ENCODE data around the gene NFYC. TPM values are rescaled to one million over a fixed set of nuclear protein-coding genes. Genes with fewer than 3 reads are reported as not detected.

The NFYC gene
- total RNA-seq, 1 donor from 2014 or later: 49.7 TPM

DNA sequence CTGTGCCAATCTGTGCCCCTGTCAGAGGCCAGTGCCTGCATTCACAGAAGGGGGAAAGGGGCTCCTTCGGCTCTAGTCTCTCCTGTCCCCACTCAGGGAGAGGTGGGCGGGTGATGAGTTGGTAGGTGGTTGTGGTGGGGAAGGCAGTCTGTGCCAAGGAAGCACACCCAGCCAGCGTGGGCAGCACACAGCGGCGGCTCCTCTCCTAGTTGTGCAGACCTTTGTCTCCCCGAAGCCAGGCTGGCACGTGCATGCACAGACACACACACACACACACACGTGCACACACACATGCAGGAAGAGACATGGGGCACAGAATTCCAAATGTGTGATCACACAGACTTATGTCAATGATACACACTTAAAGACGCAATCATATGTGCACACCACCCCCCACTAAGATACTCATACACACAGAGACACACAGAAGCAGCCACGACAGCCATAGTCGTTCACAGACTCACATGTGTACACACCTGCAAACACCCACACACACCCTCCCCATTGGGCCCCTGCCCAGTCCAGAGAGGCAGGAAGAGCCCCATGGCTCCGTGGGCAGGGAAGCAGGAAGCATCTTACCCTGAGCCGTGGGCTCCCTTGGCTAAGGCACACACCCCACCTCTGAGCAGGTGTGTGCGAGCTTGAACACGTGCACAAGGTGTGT is 42.4 kb upstream of the NFYC start:
- Mint-ChIP-seq H3K36me3 (ENCODE audit: low read depth, unreplicated experiment) (no peaks in the 10 kb centered on the region), H3K4me1 (ENCODE audit: unreplicated experiment) (peaks cover 17% of the 10 kb centered on the region), H3K9me3 (ENCODE audit: unreplicated experiment) (no peaks in the 10 kb centered on the region), H3K27ac (ENCODE audit: unreplicated experiment) (no peak overlapping the region), H3K27me3 (ENCODE audit: unreplicated experiment) (no peaks in the 10 kb centered on the region), H3K4me3 (ENCODE audit: unreplicated experiment) (no peak overlapping the region)
- no peak for DNase-seq (ENCODE audit: low spot score)
- TF ChIP-seq, protein P1, sequence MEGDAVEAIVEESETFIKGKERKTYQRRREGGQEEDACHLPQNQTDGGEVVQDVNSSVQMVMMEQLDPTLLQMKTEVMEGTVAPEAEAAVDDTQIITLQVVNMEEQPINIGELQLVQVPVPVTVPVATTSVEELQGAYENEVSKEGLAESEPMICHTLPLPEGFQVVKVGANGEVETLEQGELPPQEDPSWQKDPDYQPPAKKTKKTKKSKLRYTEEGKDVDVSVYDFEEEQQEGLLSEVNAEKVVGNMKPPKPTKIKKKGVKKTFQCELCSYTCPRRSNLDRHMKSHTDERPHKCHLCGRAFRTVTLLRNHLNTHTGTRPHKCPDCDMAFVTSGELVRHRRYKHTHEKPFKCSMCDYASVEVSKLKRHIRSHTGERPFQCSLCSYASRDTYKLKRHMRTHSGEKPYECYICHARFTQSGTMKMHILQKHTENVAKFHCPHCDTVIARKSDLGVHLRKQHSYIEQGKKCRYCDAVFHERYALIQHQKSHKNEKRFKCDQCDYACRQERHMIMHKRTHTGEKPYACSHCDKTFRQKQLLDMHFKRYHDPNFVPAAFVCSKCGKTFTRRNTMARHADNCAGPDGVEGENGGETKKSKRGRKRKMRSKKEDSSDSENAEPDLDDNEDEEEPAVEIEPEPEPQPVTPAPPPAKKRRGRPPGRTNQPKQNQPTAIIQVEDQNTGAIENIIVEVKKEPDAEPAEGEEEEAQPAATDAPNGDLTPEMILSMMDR (IDR thresholded peaks at IDR 0.05; ENCODE audit: unreplicated experiment): no peak

- no peak overlapping the region for H3K27ac Mint-ChIP-seq (ENCODE audit: unreplicated experiment)
- no peak for DNase-seq (ENCODE audit: low spot score)
- no peak overlapping the region for H3K4me3 Mint-ChIP-seq (ENCODE audit: unreplicated experiment)
- TF ChIP-seq, protein P1 (IDR thresholded peaks at IDR 0.05; ENCODE audit: unreplicated experiment): no peak
- H3K9me3 Mint-ChIP-seq (ENCODE audit: unreplicated experiment): no peaks in the 10 kb centered on the region
- H3K4me1 Mint-ChIP-seq (ENCODE audit: unreplicated experiment): peaks cover 21% of the 10 kb centered on the region
- H3K27me3 Mint-ChIP-seq (ENCODE audit: unreplicated experiment): peaks cover 4% of the 10 kb centered on the region
- no peaks in the 10 kb centered on the region for H3K36me3 Mint-ChIP-seq (ENCODE audit: low read depth, unreplicated experiment)
These were observed 41.9 kb upstream of the NFYC start for GRCh38 chr1:40649592-40649930.

DNA sequence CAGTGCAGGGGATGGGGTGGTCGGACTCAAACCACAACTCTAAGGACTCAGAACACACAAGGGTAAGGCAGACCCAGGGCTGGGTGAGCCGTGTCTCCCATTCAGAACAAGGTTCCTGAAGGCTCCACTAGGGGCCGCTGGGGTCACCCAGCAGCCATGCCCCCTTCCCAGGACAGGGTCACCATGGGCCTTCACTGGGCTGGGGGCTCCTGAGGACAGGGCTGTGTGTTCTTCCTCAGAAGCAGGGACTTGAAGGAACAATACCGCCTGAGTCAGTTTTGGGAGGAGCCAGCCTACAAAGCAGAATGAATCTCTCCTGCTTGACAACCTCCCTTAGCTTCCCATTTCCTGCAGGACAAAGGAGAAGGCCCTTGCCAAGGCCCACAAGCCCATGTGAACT is 41.4 kb upstream of the NFYC start:
- Mint-ChIP-seq H3K36me3 (ENCODE audit: low read depth, unreplicated experiment) (no peaks in the 10 kb centered on the region), H3K27me3 (ENCODE audit: unreplicated experiment) (peaks cover 6% of the 10 kb centered on the region), H3K27ac (ENCODE audit: unreplicated experiment) (no peak overlapping the region), H3K4me1 (ENCODE audit: unreplicated experiment) (peaks cover 18% of the 10 kb centered on the region), H3K9me3 (ENCODE audit: unreplicated experiment) (no peaks in the 10 kb centered on the region), H3K4me3 (ENCODE audit: unreplicated experiment) (no peak overlapping the region)
- TF ChIP-seq, protein P1 (IDR thresholded peaks at IDR 0.05; ENCODE audit: unreplicated experiment): peak; percentile 31
- DNase-seq (ENCODE audit: low spot score): peak; percentile 51

- Mint-ChIP-seq H3K27me3 (ENCODE audit: unreplicated experiment) (peaks cover 6% of the 10 kb centered on the region), H3K4me1 (ENCODE audit: unreplicated experiment) (peaks cover 16% of the 10 kb centered on the region), H3K4me3 (ENCODE audit: unreplicated experiment) (no peak overlapping the region), H3K27ac (ENCODE audit: unreplicated experiment) (no peak overlapping the region), H3K9me3 (ENCODE audit: unreplicated experiment) (no peaks in the 10 kb centered on the region), H3K36me3 (ENCODE audit: low read depth, unreplicated experiment) (no peaks in the 10 kb centered on the region)
- no peak for DNase-seq (ENCODE audit: low spot score)
- TF ChIP-seq, protein P1 (IDR thresholded peaks at IDR 0.05; ENCODE audit: unreplicated experiment): no peak
These were observed 40.2 kb upstream of the NFYC start for GRCh38 chr1:40651138-40651857.

DNA sequence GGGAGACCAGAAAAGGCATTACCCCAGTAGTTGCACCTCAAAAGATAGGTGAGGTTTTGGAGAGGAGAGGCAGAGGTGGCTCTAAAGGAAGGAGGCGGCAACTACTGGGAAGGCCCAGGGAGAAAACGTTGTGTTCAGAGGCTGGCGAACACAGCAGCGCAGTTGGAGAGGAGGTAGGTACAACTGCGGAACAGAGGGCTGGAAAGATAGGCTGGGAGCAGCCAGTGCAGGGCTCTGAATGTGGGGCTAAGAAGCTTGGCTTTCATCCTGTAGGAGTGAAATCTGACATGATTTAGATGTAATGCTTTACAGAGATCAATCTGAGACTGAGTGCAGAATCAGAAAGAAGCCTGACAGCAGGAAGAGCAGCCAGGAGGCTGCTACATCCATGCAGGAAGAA is 39.0 kb upstream of the NFYC start:
- Mint-ChIP-seq H3K4me3 (ENCODE audit: unreplicated experiment) (no peak overlapping the region), H3K36me3 (ENCODE audit: low read depth, unreplicated experiment) (no peaks in the 10 kb centered on the region), H3K4me1 (ENCODE audit: unreplicated experiment) (peaks cover 16% of the 10 kb centered on the region), H3K27me3 (ENCODE audit: unreplicated experiment) (peaks cover 8% of the 10 kb centered on the region), H3K27ac (ENCODE audit: unreplicated experiment) (no peak overlapping the region), H3K9me3 (ENCODE audit: unreplicated experiment) (no peaks in the 10 kb centered on the region)
- TF ChIP-seq, protein P1 (IDR thresholded peaks at IDR 0.05; ENCODE audit: unreplicated experiment): no peak
- DNase-seq (ENCODE audit: low spot score): no peak

Measured in endothelial cell (in vitro differentiated cells).